IPS-NIHi7 (cell line): ENCODE measurements around the gene CR1.
A peak's percentile ranks its signal among the peaks of the same experiment; 100 is the strongest.
"Not testable (repeated sequence)": the region's sequence is repeated elsewhere in the genome, so short reads cannot be mapped to it uniquely, and the experiment has no call there.

Experiments
- DNase-seq: peaks from one replicate; pipeline ENCODE4 v3.0.0; 2012; ENCODE audit warnings: mixed read lengths; ENCODE audit errors: extremely low spot score

The CR1 gene

DNA sequence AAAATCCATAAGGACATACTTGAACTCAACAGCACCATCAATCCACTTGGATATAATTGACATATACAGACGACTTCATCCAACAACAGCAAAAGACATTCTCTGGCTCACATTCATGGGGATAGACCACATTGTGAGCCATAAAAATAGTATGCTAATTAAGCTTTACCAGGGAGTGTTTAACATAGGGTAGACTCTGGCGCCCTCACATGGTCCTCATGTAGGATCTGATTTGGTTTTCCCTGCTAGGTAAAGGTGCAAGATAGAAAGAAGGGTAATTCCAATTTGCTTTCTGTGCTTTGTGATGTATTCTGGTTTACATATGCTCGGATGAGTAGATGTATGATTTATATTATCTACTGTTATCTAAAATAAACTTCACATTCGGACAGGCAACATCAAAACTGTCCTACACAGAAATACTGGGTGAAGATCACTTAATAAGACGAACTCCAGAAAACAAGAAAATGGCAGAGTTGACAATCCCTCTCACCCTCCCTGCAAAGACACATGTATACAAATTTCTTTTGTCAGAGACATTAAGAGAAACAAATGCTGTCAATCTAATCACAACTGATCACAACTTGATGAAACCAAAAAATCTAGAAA, 176.7 kb downstream of the CR1 start:
- DNase-seq, result peak; percentile 69

DNA sequence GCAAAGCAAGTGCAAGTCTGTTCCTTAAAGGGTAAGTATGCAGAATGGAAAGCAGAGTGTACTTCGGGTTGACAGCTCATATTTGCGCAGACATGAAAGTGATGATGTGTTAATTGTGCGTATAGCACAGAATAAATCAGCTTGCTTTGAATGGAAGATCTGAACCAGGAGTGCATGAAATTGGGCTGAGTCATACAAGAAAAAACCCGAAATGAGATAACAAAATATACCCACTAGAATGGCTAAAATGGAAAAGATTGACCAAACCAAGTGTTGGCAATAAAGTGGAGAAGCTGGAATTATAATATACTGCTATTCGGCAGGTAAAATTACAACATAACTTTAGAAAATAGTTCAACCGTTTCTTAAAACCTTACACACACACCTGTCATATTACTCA, 177.4 kb downstream of the CR1 start:
- DNase-seq, result no peak

DNA sequence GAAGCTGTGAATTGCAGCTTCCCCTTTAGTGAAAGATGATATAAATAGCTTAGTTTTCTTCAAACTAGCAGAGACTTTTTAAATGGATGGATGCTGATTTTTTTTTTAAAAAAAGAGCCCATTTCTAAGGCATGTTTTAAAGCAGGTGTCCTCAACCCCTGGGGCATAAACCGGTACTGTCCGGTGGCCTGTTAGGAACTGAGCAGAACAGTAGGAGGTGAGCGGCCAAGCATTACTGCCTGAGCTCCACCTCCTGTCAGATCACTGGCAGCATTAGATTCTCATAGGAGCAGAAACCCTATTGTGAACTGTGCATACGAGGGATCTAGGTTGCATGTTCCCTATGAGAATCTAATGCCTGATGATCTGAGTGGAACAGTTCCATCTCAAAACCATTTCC, 180.2 kb downstream of the CR1 start:
- no peak for DNase-seq

DNA sequence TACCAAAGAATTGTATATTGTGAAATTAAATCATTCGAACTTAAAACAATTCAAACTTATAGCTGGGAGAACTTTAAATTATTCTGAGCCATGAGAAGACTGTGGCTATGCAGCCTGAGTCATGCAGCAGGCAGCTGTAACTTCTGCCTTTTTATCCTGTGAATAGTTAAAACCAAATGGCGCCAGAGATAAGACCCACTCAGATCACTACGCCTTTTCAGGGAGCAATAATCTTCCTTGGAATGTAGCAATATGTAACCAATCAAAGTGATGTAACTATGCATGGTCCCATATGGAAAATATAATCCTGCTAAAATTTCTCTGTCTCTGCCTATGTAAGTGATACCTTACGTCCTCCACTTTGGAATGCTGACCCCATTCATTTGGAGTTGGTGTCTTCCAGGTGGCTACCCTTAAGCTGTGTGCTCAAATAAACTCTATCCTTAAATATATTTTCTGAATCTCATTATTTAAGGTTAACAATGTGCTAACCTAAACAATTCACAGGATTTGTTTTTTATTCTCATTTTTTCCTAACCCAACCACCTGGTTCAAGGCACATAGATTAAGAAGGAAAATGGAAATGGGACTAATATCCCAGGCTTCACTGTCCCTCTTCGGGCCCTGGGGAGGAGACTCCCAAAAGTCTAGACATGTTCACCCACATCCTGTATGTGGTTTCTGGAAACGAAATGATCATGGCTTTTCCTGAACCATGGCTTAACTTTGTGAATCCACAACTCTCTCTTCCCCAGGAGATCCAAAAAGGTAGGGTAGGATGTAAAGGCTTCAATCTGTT, 184.8 kb downstream of the CR1 start:
- not testable (repeated sequence) for DNase-seq

DNA sequence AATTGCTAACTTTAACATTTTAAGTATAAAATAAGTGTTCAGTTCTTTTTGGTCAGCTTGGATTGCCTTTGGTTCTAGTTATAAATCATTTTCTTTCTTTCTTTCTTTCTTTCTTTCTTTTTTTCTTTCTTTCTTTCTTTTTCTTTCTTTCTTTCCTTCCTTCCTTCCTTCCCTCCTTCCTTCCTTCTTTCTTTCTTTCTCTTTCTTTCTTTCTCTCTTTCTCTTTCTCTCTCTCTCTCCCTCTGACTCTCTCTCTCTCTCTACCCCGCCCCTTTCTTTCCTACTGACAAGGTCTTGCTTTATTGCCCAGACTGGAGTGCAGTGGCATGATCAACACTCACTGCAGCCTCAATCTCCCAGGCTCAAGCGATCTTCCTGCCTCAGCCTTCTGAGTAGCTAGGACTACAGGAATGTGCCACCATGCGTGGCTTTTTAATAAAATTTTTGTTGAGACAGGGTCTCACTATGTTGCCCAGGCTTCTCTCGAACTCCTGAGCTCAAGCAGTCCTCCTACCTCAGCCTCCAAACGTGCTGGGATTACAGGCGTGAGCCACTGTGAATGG, 187.0 kb downstream of the CR1 start:
- not testable (repeated sequence) for DNase-seq

DNA sequence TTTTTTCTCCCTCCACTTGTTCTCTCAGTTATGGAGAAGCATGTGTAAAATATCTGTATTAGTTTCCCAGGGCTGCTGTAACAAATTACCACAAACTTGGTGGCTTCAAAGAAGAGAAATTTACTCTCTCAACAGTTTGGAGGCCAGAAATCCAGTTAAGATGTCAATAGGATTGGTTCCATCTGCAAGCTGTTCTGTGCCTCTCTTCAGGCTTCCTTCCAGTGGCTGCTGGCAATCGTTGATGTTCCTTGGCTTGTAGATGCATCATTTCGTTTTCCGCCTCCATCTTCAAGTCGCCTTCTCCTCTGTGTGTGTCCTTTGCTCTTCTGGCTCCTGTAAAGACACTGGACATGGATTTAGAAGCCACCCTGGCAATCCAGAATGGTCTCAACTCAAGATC, 194.6 kb downstream of the CR1 start:
- DNase-seq, result not testable (repeated sequence)

DNA sequence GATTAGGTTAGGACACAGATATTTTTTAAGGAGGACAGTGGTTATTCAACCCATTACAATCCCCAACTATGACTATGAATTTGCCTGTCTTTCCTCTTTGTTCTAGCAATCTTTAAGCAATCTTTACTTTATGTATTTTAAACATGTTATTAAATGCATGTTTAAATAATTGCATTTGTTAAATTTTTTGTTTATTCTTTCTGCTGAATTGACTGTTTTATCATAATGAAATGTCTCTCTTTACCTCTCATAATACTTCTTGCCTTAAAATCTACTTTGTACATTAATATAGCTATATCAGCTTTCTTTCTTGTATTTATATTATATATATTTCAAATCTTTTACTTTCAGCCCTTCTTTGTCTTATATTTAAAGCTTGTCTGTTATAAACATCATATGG, 195.1 kb downstream of the CR1 start:
- DNase-seq, result no peak
